ENCODE measurements around the gene NLRP7.
"Not testable (repeated sequence)": the region's sequence is repeated elsewhere in the genome, so short reads cannot be mapped to it uniquely, and the experiment has no call there.

NLRP7 gene

GRCh38 chr19:54919646-54920563 is 27.4 kb downstream of the NLRP7 start:
- DNase-seq, result peak; percentile 40 to 53 (median 42)

GRCh38 chr19:54918499-54918898 is 28.8 kb downstream of the NLRP7 start:
- DNase-seq, result no peak

GRCh38 chr19:54916822-54917221 is 30.5 kb downstream of the NLRP7 start:
- DNase-seq, result peak; percentile 43 to 67 (median 63)

- not testable (repeated sequence) for DNase-seq
These were observed 39.4 kb downstream of the NLRP7 start for GRCh38 chr19:54907899-54908298.

GRCh38 chr19:54906819-54907218 is 40.5 kb downstream of the NLRP7 start:
- no peak for DNase-seq

GRCh38 chr19:54905803-54906511 is 41.4 kb downstream of the NLRP7 start, which contains the start of gene NCR1:
NCR1 (plus strand) TSS chr19:54906148; CDS start chr19:54906188, 40 bp downstream.
- DNase-seq, result peak; percentile 87 to 96 (median 89)

GRCh38 chr19:54905421-54905802 is 41.9 kb downstream of the NLRP7 start:
- no peak for DNase-seq

- DNase-seq, result not testable (repeated sequence)
These were observed 43.1 kb downstream of the NLRP7 start for GRCh38 chr19:54904261-54904660.

- DNase-seq, result no peak
These were observed 44.0 kb downstream of the NLRP7 start for GRCh38 chr19:54903303-54903702.

- DNase-seq, result peak; percentile 18 to 68 (median 41)
These were observed 45.3 kb downstream of the NLRP7 start for GRCh38 chr19:54902061-54902460.

GRCh38 chr19:54901153-54901552 is 46.2 kb downstream of the NLRP7 start:
- DNase-seq, result peak; percentile 89 to 91 (median 89)

GRCh38 chr19:54899646-54900045 is 47.7 kb downstream of the NLRP7 start:
- not testable (repeated sequence) for DNase-seq

GRCh38 chr19:54898685-54899084 is 48.6 kb downstream of the NLRP7 start:
- DNase-seq, result not testable (repeated sequence)

GRCh38 chr19:54896036-54896435 is 51.3 kb downstream of the NLRP7 start:
- DNase-seq, result no peak

GRCh38 chr19:54894106-54894505 is 53.2 kb downstream of the NLRP7 start:
- not testable (repeated sequence) for DNase-seq

- no peak for DNase-seq
These were observed 53.9 kb downstream of the NLRP7 start for GRCh38 chr19:54893406-54893805.

GRCh38 chr19:54889566-54889965 is 57.8 kb downstream of the NLRP7 start:
- DNase-seq, result no peak

- peak in 1 of 3 donors; percentile 26 for DNase-seq
These were observed 59.1 kb downstream of the NLRP7 start for GRCh38 chr19:54888239-54888638.

GRCh38 chr19:54883228-54883627 is 64.1 kb downstream of the NLRP7 start:
- DNase-seq, result no peak

- peak; percentile 50 to 75 (median 60) for DNase-seq
These were observed 64.6 kb downstream of the NLRP7 start for GRCh38 chr19:54882758-54883157.

- DNase-seq, result no peak
These were observed 65.4 kb downstream of the NLRP7 start for GRCh38 chr19:54881884-54882283.

GRCh38 chr19:54877471-54877870 is 69.9 kb downstream of the NLRP7 start:
- DNase-seq, result peak; percentile 31 to 84 (median 73)

- DNase-seq, result peak; percentile 65 to 81 (median 80)
These were observed 71.8 kb downstream of the NLRP7 start for GRCh38 chr19:54875506-54875905.

- peak; percentile 87 to 95 (median 94) for DNase-seq
These were observed 73.3 kb downstream of the NLRP7 start, which contains the start of gene FCAR for GRCh38 chr19:54873990-54874389. FCAR (plus strand) TSS chr19:54874235; CDS start chr19:54874290, 55 bp downstream.

Measured in suppressor macrophage treated with lipopolysaccharide for 1 hour (primary cell).